K562 (cell line): ENCODE results near the gene WFIKKN1. TPM values are rescaled to one million over a fixed set of nuclear protein-coding genes. Genes with fewer than 3 reads are reported as not detected.
A peak's percentile ranks its signal among the peaks of the same experiment; 100 is the strongest.

Source experiments
- CBFA2T3 ChIP-seq: fragments of 450-650 bp; IDR thresholded peaks from 2 replicates; pipeline ENCODE4 v1.6.1; 2017
- ELF4 ChIP-seq: fragments of 450-650 bp; formaldehyde crosslinking; IDR thresholded peaks from 2 replicates; pipeline ENCODE4 v1.4.0; 2022; ENCODE audit warnings: missing genetic modification characterization
- ERF ChIP-seq: fragments of 450-650 bp; formaldehyde crosslinking; IDR thresholded peaks from 2 replicates; pipeline ENCODE4 v1.4.0; 2020; ENCODE audit warnings: mild to moderate bottlenecking, mixed read lengths
- MCM5 ChIP-seq: fragments of 450-650 bp; IDR thresholded peaks from 2 replicates; pipeline ENCODE4 v1.6.1; 2016; ENCODE audit warnings: low read depth
- NCOA2 ChIP-seq, 2 experiments: fragments of 450-650 bp; IDR thresholded peaks; 2 replicates each; pipeline ENCODE4 v1.6.1; 2018; ENCODE audit warnings: mild to moderate bottlenecking in 2 of 2, moderate library complexity in 1 of 2; ENCODE audit not compliant: partially characterized antibody in 2 of 2
- NR0B1 ChIP-seq: fragments of 450-650 bp; IDR thresholded peaks from one replicate; pipeline ENCODE4 v1.6.1; 2018; ENCODE audit warnings: mild to moderate bottlenecking, moderate library complexity; ENCODE audit not compliant: partially characterized antibody
- PATZ1 ChIP-seq: fragments of 250-450 bp; sonication (Bioruptor Pico); IDR thresholded peaks from 2 replicates; pipeline ENCODE4 v1.5.0; 2020; ENCODE audit warnings: mild to moderate bottlenecking, borderline replicate concordance
- RUNX1 ChIP-seq: sonication (generic); IDR thresholded peaks from 2 replicates; pipeline ENCODE4 v1.6.1; 2016; ENCODE audit warnings: antibody characterized with exemption, low read depth
- VEZF1 ChIP-seq: fragments of 200-800 bp; sonication (Bioruptor generic); IDR thresholded peaks from 2 replicates; pipeline ENCODE4 v1.6.1; 2017; ENCODE audit warnings: missing genetic modification characterization, missing compliant biosample characterization
- ZBTB40 ChIP-seq, 2 experiments: fragments of 450-650 bp in 1 of 2; sonication (generic) in 1 of 2; formaldehyde crosslinking in 1 of 2; IDR thresholded peaks; 2 replicates each; pipeline versions ENCODE4 v1.7.1 to v1.9.0; 2016 to 2022; ENCODE audit warnings: inconsistent platforms in 1 of 2, mild to moderate bottlenecking in 1 of 2, missing genetic modification reagents in 1 of 2
- ZC3H4 ChIP-seq: sonication (generic); formaldehyde crosslinking; IDR thresholded peaks from 2 replicates; pipeline ENCODE4 v1.9.0; 2021; ENCODE audit warnings: missing genetic modification reagents, borderline replicate concordance
- ZNF232 ChIP-seq: sonication (generic); formaldehyde crosslinking; IDR thresholded peaks from 2 replicates; pipeline ENCODE4 v1.8.0; 2022; ENCODE audit warnings: mild to moderate bottlenecking, missing genetic modification reagents
- ZNF551 ChIP-seq: fragments of 250-450 bp; sonication (Bioruptor Pico); IDR thresholded peaks from 2 replicates; pipeline ENCODE4 v1.5.0; 2021; ENCODE audit warnings: mild to moderate bottlenecking, moderate library complexity
- polyA plus RNA-seq, 8 experiments: library from polyadenylated mRNA; depleted of rRNA in 4 of 8; stranded (reverse) in 5 of 8; unstranded in 3 of 8; fragments of >200 nt; fragmentation: Nextera tagmentation in 2 of 8; fragmentation: Illumina TruSeq in 1 of 8; extraction: Ambion mirVana in 2 of 8; extraction: Trizol in 1 of 8; gene quantifications; 2 replicates each; pipeline versions ENCODE4 v1.2.1 to v1.2.3, GENCODE V29; 2011 to 2014; ENCODE audit warnings: inconsistent platforms in 1 of 8, missing spikeins in 1 of 8
- total RNA-seq, 7 experiments: library from RNA; depleted of rRNA in 6 of 7; stranded (reverse); fragments of >200 nt in 6 of 7; fragmentation: Illumina TruSeq in 2 of 7; extraction: Trizol in 2 of 7; gene quantifications; 2 replicates each; pipeline versions ENCODE4 v1.2.1 to v1.2.3, GENCODE V29; 2011 to 2021; ENCODE audit warnings: low replicate concordance in 1 of 7

WFIKKN1 gene
- total and polyA plus RNA-seq, 9 of the 15 experiments (the other 6 are each of a cell fraction or from before 2014, with no cell fraction given): 0.14 to 1.1 (median 0.50) TPM; not detected in 4

GRCh38 chr16:667780-668518 is 37.2 kb downstream of the WFIKKN1 start, which contains the start of gene RHOT2 (continued):
- TF ChIP-seq ZNF551 (CRISPR knock-in tag) (no peak), NCOA2 (IDR thresholded peaks at IDR 0.05; ENCODE audit: partially characterized antibody in 2 of 2) (no peak), ZC3H4 (no peak), MCM5 (no peak), ZNF232 (CRISPR knock-in tag) (0 out of 2 replicates have a peak, but pooled peaks have one; percentile 43), ZBTB40 (IDR thresholded peaks at IDR 0.05) (peak; percentile 97), ZBTB40 (CRISPR knock-in tag; IDR thresholded peaks at IDR 0.05) (no peak), PATZ1 (no peak), ERF (CRISPR knock-in tag) (0 out of 2 replicates have a peak, but pooled peaks have one; percentile 37), VEZF1 (CRISPR knock-in tag) (peak; percentile 99), ELF4 (CRISPR knock-in tag) (no peak), NR0B1 (no peak), CBFA2T3 (no peak), RUNX1 (no peak)
